NCI-H345 treated with DMSO at 0.1 percent for 48 hours (cell line): ENCODE measurements around the gene PDXK.

Experiments used
- DNase-seq: peaks from one replicate; lab custom pipeline; 2025; ENCODE audit not compliant: unreplicated experiment; lab: John Stamatoyannopoulos, UW

The PDXK gene

GRCh38 chr21:43801006-43801783 is 82.3 kb downstream of the PDXK start:
- no peak for DNase-seq

- no peak for DNase-seq
Observed at GRCh38 chr21:43802713-43803313, 83.9 kb downstream of the PDXK start.

- DNase-seq: no peak
Observed at GRCh38 chr21:43803558-43804300, 84.8 kb downstream of the PDXK start.

- DNase-seq: no peak
Observed at GRCh38 chr21:43805275-43805800, 86.4 kb downstream of the PDXK start.

- no peak for DNase-seq
Observed at GRCh38 chr21:43806017-43806710, 87.2 kb downstream of the PDXK start.

- DNase-seq: no peak
Observed at GRCh38 chr21:43808367-43808766, 89.4 kb downstream of the PDXK start.

GRCh38 chr21:43808832-43809251 is 89.9 kb downstream of the PDXK start:
- no peak for DNase-seq

- no peak for DNase-seq
Observed at GRCh38 chr21:43809346-43809799, 90.4 kb downstream of the PDXK start.

GRCh38 chr21:43809853-43810504 is 91.0 kb downstream of the PDXK start:
- no peak for DNase-seq

- peak; percentile 80 for DNase-seq
Observed at GRCh38 chr21:43810505-43811261, 91.8 kb downstream of the PDXK start.

GRCh38 chr21:43811262-43812105 is 92.6 kb downstream of the PDXK start:
- peak; percentile 37 for DNase-seq
